HL-60 (cell line): ENCODE data around the gene PDE2A.

Experiments used
- GABPA ChIP-seq: IDR thresholded peaks from 2 replicates; pipeline ENCODE4 v1.6.1; 2012; ENCODE audit warnings: low read depth
- TF ChIP-seq, protein P1 (sequence below): IDR thresholded peaks from one replicate; pipeline ENCODE4 v1.5.1; 2011; ENCODE audit warnings: low read length, control low read depth, inconsistent platforms; ENCODE audit not compliant: insufficient read depth

DNA sequence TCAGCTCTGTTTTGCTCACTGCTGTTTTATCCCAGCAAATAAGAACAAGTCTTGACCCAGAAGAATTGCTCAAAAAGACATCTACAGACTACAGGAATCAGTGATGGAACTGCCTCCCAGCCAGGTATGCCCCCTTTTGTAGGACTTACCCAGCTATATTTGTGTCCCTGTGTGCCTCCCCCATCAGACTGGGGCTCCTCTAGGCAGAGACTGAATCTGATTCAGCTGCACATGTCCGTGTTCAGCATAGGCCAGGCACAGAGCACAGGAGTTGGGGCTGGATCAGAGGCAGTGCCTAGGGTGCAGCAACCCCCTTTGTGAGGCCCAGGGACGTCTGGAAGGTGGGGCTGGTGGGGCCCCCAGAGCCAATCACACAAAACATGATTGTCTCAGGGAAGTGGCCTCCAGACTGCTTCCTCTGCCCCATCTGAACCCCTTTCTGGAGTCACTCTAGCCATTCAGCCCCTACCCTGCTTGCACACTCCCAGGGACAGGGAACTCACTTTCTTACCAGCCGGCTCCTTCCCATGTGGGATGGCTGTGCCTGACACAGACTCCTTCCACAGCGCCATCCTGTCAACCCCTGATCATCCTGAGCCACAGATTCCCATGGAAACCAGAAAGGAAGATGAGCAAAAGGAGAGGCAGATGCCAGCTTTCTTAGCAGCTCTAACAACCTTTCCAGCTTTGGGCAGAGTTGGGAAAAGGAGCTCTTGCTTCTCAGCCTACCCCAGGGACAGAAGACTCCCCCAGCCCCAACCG lies 24.8 kb downstream of the PDE2A start:
- TF ChIP-seq, protein P1, sequence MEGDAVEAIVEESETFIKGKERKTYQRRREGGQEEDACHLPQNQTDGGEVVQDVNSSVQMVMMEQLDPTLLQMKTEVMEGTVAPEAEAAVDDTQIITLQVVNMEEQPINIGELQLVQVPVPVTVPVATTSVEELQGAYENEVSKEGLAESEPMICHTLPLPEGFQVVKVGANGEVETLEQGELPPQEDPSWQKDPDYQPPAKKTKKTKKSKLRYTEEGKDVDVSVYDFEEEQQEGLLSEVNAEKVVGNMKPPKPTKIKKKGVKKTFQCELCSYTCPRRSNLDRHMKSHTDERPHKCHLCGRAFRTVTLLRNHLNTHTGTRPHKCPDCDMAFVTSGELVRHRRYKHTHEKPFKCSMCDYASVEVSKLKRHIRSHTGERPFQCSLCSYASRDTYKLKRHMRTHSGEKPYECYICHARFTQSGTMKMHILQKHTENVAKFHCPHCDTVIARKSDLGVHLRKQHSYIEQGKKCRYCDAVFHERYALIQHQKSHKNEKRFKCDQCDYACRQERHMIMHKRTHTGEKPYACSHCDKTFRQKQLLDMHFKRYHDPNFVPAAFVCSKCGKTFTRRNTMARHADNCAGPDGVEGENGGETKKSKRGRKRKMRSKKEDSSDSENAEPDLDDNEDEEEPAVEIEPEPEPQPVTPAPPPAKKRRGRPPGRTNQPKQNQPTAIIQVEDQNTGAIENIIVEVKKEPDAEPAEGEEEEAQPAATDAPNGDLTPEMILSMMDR: no peak
- TF ChIP-seq GABPA: no peak
